Measurements from ENCODE around the gene CNGA4. TPM values are rescaled to one million over a fixed set of nuclear protein-coding genes. Genes with fewer than 3 reads are reported as not detected.

The CNGA4 gene
- polyA plus RNA-seq, 1 donor from 2014 or later: not detected

DNA sequence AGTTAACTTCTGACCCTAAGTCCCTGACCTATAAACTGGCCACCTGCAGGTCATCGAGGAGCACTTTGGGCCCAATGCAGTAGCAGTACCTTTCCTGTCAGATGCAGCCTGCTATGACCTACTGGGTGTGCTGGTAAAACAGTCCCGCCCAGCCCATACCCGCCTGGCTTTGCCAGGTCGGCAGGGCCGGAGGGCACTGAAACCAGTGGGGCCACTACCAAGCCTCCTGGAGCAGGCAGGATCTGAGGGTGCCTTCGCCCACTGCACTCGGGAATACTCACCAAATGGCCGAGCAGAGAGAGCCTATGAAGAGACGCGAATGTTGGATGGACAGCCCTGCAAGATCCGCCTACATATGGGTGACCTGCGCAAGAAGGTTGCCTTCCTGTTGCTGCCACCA lies 29.1 kb upstream of the CNGA4 start:
- Histone ChIP-seq H3K9me3 (ENCODE audit: low read length) (no peaks in the 10 kb centered on the region), H3K79me2 (replicated peaks; ENCODE audit: insufficient read depth, low read length) (no peaks in the 10 kb centered on the region), H3K36me3 (ENCODE audit: insufficient read depth, low read length) (peaks cover 8% of the 10 kb centered on the region), H3K9ac (ENCODE audit: low read length) (no peak overlapping the region), H3K4me3 (ENCODE audit: low read length) (no peak overlapping the region), H3K9me2 (ENCODE audit: insufficient read depth, low read length) (no peaks in the 10 kb centered on the region), H2AFZ (ENCODE audit: low read depth, low read length) (no peak overlapping the region), H3K4me2 (ENCODE audit: low read length) (no peak overlapping the region), H3K27ac (ENCODE audit: low read length) (no peak overlapping the region), H3F3A (ENCODE audit: insufficient read depth, low read length, poor library complexity, severe bottlenecking) (no peaks in the 10 kb centered on the region), H3K27me3 (ENCODE audit: insufficient read depth, low read depth, low read length) (no peaks in the 10 kb centered on the region), H4K20me1 (ENCODE audit: insufficient read depth) (no peaks in the 10 kb centered on the region)
- TF ChIP-seq POLR2AphosphoS5 (IDR thresholded peaks at IDR 0.05): no peak
- no peak for TF ChIP-seq EP300 (conservative IDR thresholded peaks at IDR 0.05; ENCODE audit: poor library complexity, severe bottlenecking)
- TF ChIP-seq MXI1 (conservative IDR thresholded peaks at IDR 0.05; ENCODE audit: poor library complexity, severe bottlenecking): no peak
- TF ChIP-seq, protein P1, sequence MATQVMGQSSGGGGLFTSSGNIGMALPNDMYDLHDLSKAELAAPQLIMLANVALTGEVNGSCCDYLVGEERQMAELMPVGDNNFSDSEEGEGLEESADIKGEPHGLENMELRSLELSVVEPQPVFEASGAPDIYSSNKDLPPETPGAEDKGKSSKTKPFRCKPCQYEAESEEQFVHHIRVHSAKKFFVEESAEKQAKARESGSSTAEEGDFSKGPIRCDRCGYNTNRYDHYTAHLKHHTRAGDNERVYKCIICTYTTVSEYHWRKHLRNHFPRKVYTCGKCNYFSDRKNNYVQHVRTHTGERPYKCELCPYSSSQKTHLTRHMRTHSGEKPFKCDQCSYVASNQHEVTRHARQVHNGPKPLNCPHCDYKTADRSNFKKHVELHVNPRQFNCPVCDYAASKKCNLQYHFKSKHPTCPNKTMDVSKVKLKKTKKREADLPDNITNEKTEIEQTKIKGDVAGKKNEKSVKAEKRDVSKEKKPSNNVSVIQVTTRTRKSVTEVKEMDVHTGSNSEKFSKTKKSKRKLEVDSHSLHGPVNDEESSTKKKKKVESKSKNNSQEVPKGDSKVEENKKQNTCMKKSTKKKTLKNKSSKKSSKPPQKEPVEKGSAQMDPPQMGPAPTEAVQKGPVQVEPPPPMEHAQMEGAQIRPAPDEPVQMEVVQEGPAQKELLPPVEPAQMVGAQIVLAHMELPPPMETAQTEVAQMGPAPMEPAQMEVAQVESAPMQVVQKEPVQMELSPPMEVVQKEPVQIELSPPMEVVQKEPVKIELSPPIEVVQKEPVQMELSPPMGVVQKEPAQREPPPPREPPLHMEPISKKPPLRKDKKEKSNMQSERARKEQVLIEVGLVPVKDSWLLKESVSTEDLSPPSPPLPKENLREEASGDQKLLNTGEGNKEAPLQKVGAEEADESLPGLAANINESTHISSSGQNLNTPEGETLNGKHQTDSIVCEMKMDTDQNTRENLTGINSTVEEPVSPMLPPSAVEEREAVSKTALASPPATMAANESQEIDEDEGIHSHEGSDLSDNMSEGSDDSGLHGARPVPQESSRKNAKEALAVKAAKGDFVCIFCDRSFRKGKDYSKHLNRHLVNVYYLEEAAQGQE (IDR thresholded peaks at IDR 0.05; ENCODE audit: borderline replicate concordance): no peak
- no peak for TF ChIP-seq TAF1 (IDR thresholded peaks at IDR 0.05; ENCODE audit: low read depth)
- TF ChIP-seq, protein P2, sequence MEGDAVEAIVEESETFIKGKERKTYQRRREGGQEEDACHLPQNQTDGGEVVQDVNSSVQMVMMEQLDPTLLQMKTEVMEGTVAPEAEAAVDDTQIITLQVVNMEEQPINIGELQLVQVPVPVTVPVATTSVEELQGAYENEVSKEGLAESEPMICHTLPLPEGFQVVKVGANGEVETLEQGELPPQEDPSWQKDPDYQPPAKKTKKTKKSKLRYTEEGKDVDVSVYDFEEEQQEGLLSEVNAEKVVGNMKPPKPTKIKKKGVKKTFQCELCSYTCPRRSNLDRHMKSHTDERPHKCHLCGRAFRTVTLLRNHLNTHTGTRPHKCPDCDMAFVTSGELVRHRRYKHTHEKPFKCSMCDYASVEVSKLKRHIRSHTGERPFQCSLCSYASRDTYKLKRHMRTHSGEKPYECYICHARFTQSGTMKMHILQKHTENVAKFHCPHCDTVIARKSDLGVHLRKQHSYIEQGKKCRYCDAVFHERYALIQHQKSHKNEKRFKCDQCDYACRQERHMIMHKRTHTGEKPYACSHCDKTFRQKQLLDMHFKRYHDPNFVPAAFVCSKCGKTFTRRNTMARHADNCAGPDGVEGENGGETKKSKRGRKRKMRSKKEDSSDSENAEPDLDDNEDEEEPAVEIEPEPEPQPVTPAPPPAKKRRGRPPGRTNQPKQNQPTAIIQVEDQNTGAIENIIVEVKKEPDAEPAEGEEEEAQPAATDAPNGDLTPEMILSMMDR (IDR thresholded peaks at IDR 0.05; ENCODE audit: poor library complexity, severe bottlenecking): no peak
- TF ChIP-seq EZH2 (IDR thresholded peaks at IDR 0.05; ENCODE audit: borderline replicate concordance, insufficient read depth, low read length, poor library complexity, severe bottlenecking): no peak
- no peak for TF ChIP-seq SMC3 (conservative IDR thresholded peaks at IDR 0.05; ENCODE audit: poor library complexity)
- TF ChIP-seq RAD21 (conservative IDR thresholded peaks at IDR 0.05): no peak

DNA sequence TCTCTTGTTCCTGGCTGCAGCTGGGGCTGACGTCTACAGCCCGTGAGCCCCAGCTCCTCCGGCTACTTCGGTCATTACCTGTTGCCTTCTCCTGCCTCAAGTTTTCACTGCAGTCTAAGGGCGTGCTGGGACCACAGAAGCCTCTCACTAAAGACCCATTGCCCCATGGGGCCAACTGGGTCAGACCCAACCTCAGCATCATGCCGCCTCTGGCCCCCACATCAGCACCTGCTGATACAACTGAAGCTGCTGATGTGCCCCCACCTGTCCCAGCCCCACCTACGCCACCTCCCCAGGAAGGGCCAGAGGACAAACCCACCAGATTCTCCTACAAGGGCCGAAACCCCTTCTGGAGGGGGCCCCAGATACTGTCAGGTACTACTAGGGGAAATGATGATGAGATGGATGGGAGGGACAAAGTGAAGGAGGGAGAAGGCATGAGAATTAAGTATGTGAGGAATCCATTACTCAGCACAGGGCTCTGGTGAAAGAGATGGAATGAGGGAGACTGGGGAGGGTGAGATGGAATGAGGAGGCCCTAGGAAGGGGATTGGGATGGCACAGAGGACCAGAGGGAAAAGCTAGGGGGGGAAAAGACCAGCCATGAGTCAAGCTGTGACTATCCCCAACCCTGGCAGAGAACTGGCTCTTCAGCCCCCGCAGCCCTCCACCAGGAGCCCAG lies 28.5 kb upstream of the CNGA4 start:
- no peaks in the 10 kb centered on the region for H3F3A ChIP-seq (ENCODE audit: insufficient read depth, low read length, poor library complexity, severe bottlenecking)
- no peak overlapping the region for H3K9ac ChIP-seq (ENCODE audit: low read length)
- H3K79me2 ChIP-seq (replicated peaks; ENCODE audit: insufficient read depth, low read length): no peaks in the 10 kb centered on the region
- no peaks in the 10 kb centered on the region for H3K9me3 ChIP-seq (ENCODE audit: low read length)
- no peaks in the 10 kb centered on the region for H3K27me3 ChIP-seq (ENCODE audit: insufficient read depth, low read depth, low read length)
- no peaks in the 10 kb centered on the region for H3K9me2 ChIP-seq (ENCODE audit: insufficient read depth, low read length)
- H3K27ac ChIP-seq (ENCODE audit: low read length): no peak overlapping the region
- no peak overlapping the region for H3K4me3 ChIP-seq (ENCODE audit: low read length)
- H2AFZ ChIP-seq (ENCODE audit: low read depth, low read length): no peak overlapping the region
- peaks cover 8% of the 10 kb centered on the region for H3K36me3 ChIP-seq (ENCODE audit: insufficient read depth, low read length)
- no peak for TF ChIP-seq EP300 (conservative IDR thresholded peaks at IDR 0.05; ENCODE audit: poor library complexity, severe bottlenecking)
- TF ChIP-seq, protein P1 (IDR thresholded peaks at IDR 0.05; ENCODE audit: borderline replicate concordance): no peak
- no peaks in the 10 kb centered on the region for H4K20me1 ChIP-seq (ENCODE audit: insufficient read depth)
- H3K4me2 ChIP-seq (ENCODE audit: low read length): no peak overlapping the region
